ENCODE results near the gene APLP2. TPM values are rescaled to one million over a fixed set of nuclear protein-coding genes. Genes with fewer than 3 reads are reported as not detected.

Gene APLP2
- total RNA-seq, 4 donors from 2014 or later: 125 to 226 (median 158) TPM

DNA sequence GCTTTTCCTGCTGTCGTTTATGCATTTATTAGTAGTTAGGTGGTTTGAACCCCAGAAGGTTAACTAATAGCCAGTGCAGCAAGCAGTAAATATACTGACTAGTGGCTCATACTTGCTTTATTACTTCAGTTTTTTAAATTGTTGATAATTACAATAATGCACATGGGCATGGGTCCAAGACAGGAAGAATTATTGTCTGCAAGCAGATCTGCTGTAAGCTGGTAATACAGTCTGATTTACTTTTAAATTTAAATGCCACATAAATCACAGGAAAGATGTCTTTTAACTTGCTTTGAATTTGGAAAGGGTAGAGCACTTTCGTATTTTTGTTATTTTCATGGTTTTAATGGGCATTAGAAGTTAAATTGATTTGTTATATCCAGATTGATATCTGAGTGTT, 27.1 kb downstream of the APLP2 start:
- intact Hi-C loops (cut with DNase I; ENCODE audit: low total_unique reads): no loop called here
- 65 to 69% methylated on average over 2 of the region's 2 CpGs for WGBS, 2 donors
- no peak overlapping the region for H3K4me3 ChIP-seq (ENCODE audit: low read depth, poor library complexity, severe bottlenecking)
- TF ChIP-seq, protein P1, sequence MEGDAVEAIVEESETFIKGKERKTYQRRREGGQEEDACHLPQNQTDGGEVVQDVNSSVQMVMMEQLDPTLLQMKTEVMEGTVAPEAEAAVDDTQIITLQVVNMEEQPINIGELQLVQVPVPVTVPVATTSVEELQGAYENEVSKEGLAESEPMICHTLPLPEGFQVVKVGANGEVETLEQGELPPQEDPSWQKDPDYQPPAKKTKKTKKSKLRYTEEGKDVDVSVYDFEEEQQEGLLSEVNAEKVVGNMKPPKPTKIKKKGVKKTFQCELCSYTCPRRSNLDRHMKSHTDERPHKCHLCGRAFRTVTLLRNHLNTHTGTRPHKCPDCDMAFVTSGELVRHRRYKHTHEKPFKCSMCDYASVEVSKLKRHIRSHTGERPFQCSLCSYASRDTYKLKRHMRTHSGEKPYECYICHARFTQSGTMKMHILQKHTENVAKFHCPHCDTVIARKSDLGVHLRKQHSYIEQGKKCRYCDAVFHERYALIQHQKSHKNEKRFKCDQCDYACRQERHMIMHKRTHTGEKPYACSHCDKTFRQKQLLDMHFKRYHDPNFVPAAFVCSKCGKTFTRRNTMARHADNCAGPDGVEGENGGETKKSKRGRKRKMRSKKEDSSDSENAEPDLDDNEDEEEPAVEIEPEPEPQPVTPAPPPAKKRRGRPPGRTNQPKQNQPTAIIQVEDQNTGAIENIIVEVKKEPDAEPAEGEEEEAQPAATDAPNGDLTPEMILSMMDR (IDR thresholded peaks at IDR 0.05): no peak
- no peak for TF ChIP-seq POLR2A (IDR thresholded peaks at IDR 0.05)
- no peak for DNase-seq (ENCODE audit: low spot score in 2 of 2)

DNA sequence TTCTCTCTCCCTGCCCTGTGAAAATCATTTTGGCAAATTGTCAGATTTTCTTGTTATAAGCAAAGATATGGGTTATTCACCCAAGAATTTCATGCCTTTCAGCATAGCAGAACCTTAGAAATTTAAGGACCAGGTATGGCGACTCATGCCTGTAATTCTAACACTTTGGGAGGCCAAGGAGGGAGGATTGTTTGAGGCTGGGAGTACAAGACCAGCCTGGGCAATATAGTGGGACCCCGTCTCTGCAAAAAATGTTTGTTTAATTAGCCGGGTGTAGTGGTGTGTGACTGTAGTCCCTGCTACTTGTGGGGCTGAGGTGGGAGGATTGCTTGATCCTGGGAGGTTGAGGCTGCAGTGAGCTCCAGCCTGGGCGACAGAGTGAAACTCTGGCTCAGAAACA, 27.6 kb downstream of the APLP2 start:
- DNase-seq (ENCODE audit: low spot score in 2 of 2): no peak
- WGBS, 2 donors: 91 to 97% methylated on average over 4 of the region's 4 CpGs
- intact Hi-C loops (cut with DNase I; ENCODE audit: low total_unique reads): no loop called here
- TF ChIP-seq POLR2A (IDR thresholded peaks at IDR 0.05): no peak
- TF ChIP-seq, protein P1 (IDR thresholded peaks at IDR 0.05): no peak
- no peak overlapping the region for H3K4me3 ChIP-seq (ENCODE audit: low read depth, poor library complexity, severe bottlenecking)

DNA sequence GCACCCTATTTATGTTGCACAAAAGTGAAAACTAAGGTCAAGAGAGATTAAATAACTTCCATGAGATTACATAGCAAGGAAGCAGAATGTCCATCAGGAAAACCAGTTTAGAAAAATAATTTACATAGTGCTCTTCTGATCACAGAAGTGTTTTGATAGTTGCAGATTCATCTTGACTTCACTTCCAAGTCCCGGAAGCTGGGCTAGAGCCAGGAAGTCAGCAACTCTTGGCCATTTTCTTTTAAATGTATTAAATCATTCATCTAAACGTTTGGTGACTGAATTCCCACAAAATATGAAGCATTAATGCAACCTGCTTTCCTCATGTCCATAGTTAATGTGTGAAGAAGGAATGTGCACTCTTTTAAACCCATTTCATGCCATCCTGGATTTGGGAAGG, 29.7 kb downstream of the APLP2 start:
- no peak for DNase-seq (ENCODE audit: low spot score in 2 of 2)
- 25 to 34% methylated on average over 2 of the region's 2 CpGs for WGBS, 2 donors
- intact Hi-C loops (cut with DNase I; ENCODE audit: low total_unique reads): no loop called here
- H3K4me3 ChIP-seq (ENCODE audit: low read depth, poor library complexity, severe bottlenecking): no peak overlapping the region
- TF ChIP-seq, protein P1 (IDR thresholded peaks at IDR 0.05): no peak
- no peak for TF ChIP-seq POLR2A (IDR thresholded peaks at IDR 0.05)

DNA sequence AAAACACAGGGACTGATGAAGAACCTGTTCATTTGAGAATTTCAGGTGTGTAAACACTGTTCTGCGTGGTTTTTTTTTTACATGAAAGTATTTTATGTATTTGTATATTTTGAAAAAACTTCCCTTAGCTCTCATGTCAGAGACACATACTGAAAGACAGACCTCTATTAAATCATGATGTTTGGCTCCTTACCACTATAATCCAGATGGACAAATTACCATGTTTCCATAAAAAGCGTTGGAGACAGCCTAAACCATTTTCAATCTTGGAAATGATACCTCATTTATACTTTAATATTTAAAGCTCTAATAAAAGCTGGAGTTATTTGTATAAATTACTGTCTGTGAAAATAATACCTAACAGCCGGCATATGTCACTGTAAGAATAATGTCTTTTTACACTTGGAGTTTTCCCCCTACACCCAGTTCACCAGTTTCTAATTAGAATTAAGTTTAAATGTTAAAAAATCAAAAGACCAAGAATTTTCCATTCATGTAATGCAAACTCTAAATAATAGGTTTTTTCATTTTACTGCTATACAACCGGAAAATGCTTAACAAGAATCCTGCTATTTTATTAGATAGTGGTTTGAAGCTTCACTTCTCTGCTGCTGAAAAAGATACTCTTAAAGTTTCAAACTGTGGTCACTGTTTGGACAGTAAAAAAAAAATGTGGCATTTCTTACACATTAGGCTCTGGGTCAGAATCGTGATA, 30.8 kb downstream of the APLP2 start:
- intact Hi-C loops (cut with DNase I; ENCODE audit: low total_unique reads): no loop called here
- DNase-seq (ENCODE audit: low spot score in 2 of 2): no peak
- WGBS, 2 donors: 70 to 71% methylated on average over 5 of the region's 5 CpGs
- H3K4me3 ChIP-seq (ENCODE audit: low read depth, poor library complexity, severe bottlenecking): no peak overlapping the region
- no peak for TF ChIP-seq POLR2A (IDR thresholded peaks at IDR 0.05)
- TF ChIP-seq, protein P1 (IDR thresholded peaks at IDR 0.05): no peak

DNA sequence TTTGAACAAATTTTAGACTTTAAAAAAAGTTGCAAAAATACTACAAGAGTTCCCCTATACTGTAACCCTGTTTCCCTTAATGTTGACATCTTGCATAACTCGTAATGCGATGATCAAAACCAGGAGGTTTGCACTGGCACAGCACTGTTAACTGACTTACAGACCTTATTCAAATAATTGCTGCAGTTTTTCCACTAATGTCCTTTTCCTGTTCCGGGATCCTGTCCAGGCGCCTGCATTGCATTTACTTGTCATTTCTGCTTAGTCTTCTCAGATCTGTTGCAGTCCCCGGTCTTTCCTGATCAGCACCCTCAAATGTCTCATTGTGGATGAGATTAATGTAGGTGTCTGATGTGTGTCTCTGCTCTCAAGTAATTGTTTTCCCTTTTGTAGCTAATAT, 32.0 kb downstream of the APLP2 start:
- DNase-seq (ENCODE audit: low spot score in 2 of 2): no peak
- H3K4me3 ChIP-seq (ENCODE audit: low read depth, poor library complexity, severe bottlenecking): no peak overlapping the region
- 57 to 73% methylated on average over 5 of the region's 5 CpGs for WGBS, 2 donors
- intact Hi-C loops (cut with DNase I; ENCODE audit: low total_unique reads): no loop called here
- TF ChIP-seq POLR2A (IDR thresholded peaks at IDR 0.05): no peak
- TF ChIP-seq, protein P1 (IDR thresholded peaks at IDR 0.05): no peak
